Lung microvascular endothelial cell (primary cell): ENCODE data around the gene NCCRP1. TPM values are rescaled to one million over a fixed set of nuclear protein-coding genes. Genes with fewer than 3 reads are reported as not detected.
"Not testable (repeated sequence)": the region's sequence is repeated elsewhere in the genome, so short reads cannot be mapped to it uniquely, and the experiment has no call there.

ENCODE experiments used
- DNase-seq, 2 donors: peaks; one replicate each; pipeline versions ENCODE4 v3.0.0 to v3.0.0-alpha.2; 2010; ENCODE audit warnings: low read depth in 2 of 2
- total RNA-seq: library from RNA; depleted of rRNA; stranded (reverse); fragments of >200 nt; gene quantifications from 2 replicates; pipeline ENCODE4 v1.2.1, GENCODE V29; 2014

The NCCRP1 gene
- total RNA-seq, 1 donor from 2014 or later, result not detected

DNA sequence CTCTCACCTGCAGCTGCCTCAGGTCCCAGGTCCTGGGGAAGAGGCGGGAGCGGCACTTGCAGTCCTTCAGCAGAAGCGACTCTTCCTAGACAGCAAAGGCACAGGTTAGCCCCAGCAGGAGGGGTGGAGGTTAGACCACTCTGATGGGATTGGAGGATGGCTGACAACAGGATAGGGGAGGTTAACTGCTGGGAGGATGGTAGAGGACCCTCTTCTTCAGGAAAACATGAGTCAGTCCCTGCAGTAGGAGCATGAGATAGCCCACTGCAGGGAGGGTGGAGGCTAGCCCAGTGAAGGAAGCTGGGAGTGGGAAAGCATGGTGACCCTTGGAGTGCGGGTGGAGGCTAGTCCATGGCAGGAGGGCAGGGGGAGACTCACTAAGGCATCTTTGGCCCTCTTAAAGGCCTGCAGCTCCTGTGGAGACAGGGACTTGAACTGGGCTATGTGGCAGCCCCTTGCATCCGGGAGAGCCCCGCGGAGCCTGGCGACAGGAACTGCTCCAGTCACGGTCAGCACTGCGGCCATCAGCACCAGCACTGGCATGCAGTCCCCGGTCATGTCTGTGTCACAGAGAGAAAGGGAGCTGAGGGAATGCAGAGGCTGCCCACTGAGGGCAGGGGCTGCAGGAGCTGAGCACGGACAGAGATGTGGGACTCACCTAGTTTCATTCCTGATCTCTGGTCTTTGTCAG, 47.8 kb downstream of the NCCRP1 start, which contains the start of gene IFNL3:
Gene IFNL3 (minus strand): TSS at position 597 of the 691 bp plus-strand sequence. CDS start 39 bp downstream, at position 558.
- DNase-seq, result not testable (repeated sequence)

DNA sequence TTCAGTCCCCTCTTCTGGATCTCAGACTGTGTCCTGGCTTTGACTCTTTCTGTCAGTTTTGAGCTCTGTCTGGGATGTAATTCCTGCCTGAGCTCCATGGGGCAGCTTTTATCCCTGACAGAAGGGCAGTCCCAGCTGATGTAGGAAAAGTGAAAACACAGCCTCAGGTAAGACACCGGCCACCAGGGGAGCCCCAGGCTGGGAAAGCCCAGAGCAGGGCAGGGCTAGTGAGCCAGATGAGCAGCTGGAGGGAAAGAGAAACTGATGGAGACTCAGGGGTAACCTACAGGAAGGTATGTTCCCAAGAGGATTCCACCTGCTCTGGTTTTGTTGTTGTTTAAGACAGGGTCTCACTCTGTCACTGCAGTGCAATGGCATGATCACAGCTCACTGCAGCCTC, 48.4 kb downstream of the NCCRP1 start:
- not testable (repeated sequence) for DNase-seq

DNA sequence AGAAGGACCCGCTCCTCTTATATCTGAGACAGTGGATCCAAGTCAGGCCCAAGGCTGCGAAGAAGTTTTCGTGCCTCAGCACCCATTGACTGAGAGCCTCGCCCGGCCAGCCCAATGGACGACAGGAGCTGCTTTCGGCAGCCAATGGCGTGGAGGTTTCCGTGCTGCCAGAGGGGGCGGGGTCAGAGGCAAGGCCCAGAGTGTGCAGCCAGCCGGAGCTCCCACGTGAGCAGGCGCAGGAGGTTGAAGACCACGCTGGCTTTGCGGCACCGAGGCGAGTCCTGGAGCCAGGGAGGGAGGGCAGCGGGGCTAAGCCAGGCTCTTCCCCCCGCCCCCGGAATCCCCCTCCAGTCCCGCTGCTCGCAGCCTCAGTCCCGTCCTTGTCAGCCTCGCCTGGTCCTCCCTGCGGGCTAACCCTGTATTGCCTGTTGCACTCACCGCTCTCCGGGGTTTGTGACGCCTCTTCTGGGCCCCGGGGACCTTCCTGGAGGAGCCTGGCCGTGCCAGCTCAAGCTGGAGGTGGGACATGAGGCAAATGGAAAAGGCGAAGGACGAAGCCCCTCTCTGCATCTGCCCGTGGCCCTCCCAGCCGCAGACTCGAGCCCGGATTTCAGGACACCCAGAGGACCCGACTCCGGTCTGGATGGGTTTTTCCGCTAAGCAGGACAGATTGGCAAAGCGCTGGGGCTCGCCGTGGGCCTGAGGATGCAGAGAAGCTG, 50.3 kb downstream of the NCCRP1 start:
- DNase-seq, result peak; percentile 34 to 53

DNA sequence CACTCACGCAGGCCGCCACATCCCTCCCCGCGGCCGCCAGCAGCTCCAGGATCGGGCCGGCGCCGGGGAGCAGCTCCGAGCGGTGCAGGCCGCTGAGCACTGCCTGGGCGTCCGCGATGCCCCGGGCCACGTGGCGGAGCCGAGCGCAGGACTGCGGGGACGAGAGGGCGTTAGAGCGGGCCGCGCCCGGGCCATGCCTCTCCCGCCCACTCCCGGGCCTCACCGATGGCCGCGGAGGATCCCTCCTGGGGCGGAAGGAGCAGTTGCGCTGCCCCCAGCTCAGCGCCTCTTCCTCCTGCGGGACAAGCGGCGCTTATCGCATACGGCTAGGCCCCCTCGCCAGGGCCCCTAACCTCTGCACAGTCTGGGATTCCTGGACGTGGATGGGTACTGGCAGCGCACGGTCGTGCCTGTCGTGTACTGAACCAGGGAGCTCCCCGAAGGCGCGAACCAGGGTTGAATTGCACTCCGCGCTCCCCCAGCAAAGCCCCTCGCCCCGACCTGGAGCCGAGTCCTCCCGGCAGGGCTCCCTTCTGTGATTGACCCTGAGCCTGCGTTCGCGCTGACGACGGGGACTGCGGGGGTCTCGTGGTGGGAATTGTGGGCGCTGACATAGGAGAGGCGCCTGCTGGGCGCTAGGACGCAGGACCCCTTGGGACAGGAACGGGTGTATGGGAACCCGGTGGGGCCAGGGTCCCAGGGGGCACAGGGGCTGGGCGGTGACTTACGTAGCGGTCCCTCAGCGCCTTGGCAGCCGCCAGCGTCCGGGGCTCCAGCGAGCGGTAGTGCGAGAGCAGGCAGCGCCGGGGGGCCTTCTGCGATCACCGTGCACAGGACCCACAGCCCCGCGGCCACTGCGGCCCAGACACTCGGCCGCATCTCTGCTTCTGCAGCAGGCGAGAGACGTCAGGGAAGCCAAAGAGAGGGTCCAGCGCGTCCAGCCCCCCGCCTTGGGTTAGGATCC, 51.2 kb downstream of the NCCRP1 start:
- DNase-seq, result peak in 1 of 2 donors; percentile 11

DNA sequence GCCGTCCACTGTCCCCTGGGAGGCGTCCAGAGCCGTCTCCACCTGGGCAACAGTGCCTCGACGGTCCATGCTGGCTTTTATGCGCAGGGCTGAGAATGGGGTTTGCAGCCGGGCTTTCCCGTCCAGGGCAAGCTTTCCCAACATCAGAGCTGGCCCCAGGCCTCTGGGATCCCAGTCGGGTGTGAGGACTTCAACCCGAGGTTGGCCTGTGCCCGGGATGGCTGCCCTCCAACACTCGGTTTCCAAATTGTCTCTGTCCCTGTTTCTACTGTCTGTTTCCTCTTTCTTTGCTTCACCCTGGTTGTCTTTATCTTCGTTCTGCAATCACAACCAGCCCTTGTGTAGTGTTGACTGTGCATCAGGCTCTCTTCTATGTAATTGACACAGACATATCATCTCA, 52.0 kb downstream of the NCCRP1 start, which contains the start of gene IFNL4:
Gene IFNL4 (minus strand): TSS at position 51 of the 400 bp plus-strand sequence.
- no peak for DNase-seq

DNA sequence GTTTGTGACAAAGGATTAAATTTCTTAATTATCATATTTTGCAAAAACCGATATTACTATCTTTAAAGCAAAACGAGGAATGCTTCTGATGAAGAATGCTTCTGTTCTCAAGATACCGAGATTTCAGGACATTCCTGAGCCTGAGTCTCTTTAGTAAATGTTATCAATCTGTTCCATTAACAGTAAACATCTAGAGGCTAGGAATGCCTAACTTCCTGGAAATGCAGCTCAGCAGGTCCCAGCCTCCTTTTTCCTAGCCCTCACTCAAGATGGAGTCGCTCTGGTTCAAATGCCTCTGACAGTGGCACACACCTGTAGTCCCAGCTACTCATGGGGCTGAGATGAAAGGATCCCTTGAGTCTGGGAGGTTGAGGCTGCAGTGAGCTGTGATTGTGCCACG, 54.3 kb downstream of the NCCRP1 start:
- DNase-seq, result no peak

Other genes starting within 250 kb of the NCCRP1 start
- 17.0 and 20.0 TPM in 2 replicates for gene FBXO17, start 221.2 kb upstream of the NCCRP1 start, total RNA-seq
- gene FBXO27, start 164.4 kb upstream of the NCCRP1 start, total RNA-seq, result 0.44 and 0.79 TPM in 2 replicates
- gene ACP7, start 112.6 kb upstream of the NCCRP1 start, total RNA-seq, result not detected in 2 replicates
- 2.6 and 3.1 TPM in 2 replicates for gene PAK4, start 71.2 kb upstream of the NCCRP1 start, total RNA-seq
- not detected in 2 replicates for gene SYCN, start 7.3 kb downstream of the NCCRP1 start, total RNA-seq
- not detected in 2 replicates for gene IFNL3, start 48.0 kb downstream of the NCCRP1 start, total RNA-seq
- gene IFNL4, start 51.9 kb downstream of the NCCRP1 start, total RNA-seq, result not detected in 2 replicates
- not detected in 2 replicates for gene IFNL2, start 71.4 kb downstream of the NCCRP1 start, total RNA-seq
- not detected in 2 replicates for gene IFNL1, start 99.4 kb downstream of the NCCRP1 start, total RNA-seq
- 0.44 and 0.60 TPM in 2 replicates for gene LRFN1, start 123.9 kb downstream of the NCCRP1 start, total RNA-seq
- 173 and 220 TPM in 2 replicates for gene GMFG, start 139.1 kb downstream of the NCCRP1 start, total RNA-seq
- 20.7 and 21.8 TPM in 2 replicates for gene SAMD4B, start 145.5 kb downstream of the NCCRP1 start, total RNA-seq
- gene PAF1, start 194.1 kb downstream of the NCCRP1 start, total RNA-seq, result 20.5 and 23.6 TPM in 2 replicates
- 11.1 and 13.5 TPM in 2 replicates for gene MED29, start 194.4 kb downstream of the NCCRP1 start, total RNA-seq
- 0.44 and 4.0 TPM in 2 replicates for gene ZFP36, start 209.9 kb downstream of the NCCRP1 start, total RNA-seq
- gene PLEKHG2, start 215.7 kb downstream of the NCCRP1 start, total RNA-seq, result 10.1 and 10.5 TPM in 2 replicates
- 200 and 211 TPM in 2 replicates for gene RPS16, start 239.0 kb downstream of the NCCRP1 start, total RNA-seq
- 26.6 and 39.3 TPM in 2 replicates for gene SUPT5H, start 248.6 kb downstream of the NCCRP1 start, total RNA-seq